Skin epidermis (tissue), 12 donors: ENCODE measurements around the gene PTH1R.
"Not testable (repeated sequence)": the region's sequence is repeated elsewhere in the genome, so short reads cannot be mapped to it uniquely, and the experiment has no call there.

Source experiments
- H3K27ac ChIP-seq, 21 experiments: fragments of 200-600 bp; sonication (generic) in 11 of 21; one replicate each; pipeline ENCODE4 v1.5.0; 2020; ENCODE audit warnings: mild to moderate bottlenecking in 3 of 21, inconsistent platforms in 2 of 21, moderate library complexity in 2 of 21
- H3K4me3 ChIP-seq, 7 experiments: fragments of 200-600 bp; sonication (generic) in 2 of 7; one replicate each; pipeline ENCODE4 v1.5.0; 2020; ENCODE audit warnings: inconsistent platforms in 2 of 7, mild to moderate bottlenecking in 2 of 7, moderate library complexity in 1 of 7

The PTH1R gene

GRCh38 chr3:46906471-46907058 lies 29.0 kb downstream of the PTH1R start:
- Histone ChIP-seq H3K4me3 (no peak overlapping the region), H3K27ac (no peak overlapping the region)

- H3K4me3 ChIP-seq: no peak overlapping the region
- no peak overlapping the region for H3K27ac ChIP-seq
These were observed 29.8 kb downstream of the PTH1R start for GRCh38 chr3:46907271-46907670.

DNA sequence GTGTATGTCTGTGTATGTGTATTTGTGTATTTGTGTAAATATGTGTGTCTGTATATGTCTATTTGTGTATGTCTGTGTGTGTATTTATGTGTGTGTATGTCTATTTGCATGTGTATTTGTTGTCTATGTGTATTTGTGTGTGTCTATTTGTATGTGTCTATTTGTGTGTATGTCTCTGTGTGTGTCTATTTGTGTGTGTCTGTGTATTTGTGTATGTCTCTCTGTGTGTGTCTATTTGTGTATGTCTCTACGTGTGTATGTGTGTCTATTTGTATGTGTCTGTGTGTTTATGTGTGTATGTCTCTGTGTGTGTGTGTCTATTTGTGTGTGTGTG lies 30.4 kb downstream of the PTH1R start:
- Histone ChIP-seq H3K4me3 (no peak overlapping the region), H3K27ac (no peak overlapping the region)

- Histone ChIP-seq H3K27ac (peak overlapping the region in 4 of 21 experiments; percentile 3 to 44 (median 18)), H3K4me3 (no peak overlapping the region)
These were observed 30.9 kb downstream of the PTH1R start for GRCh38 chr3:46908294-46908985.

- H3K27ac ChIP-seq: peak overlapping the region in 5 of 21 experiments; percentile 3 to 44 (median 28)
- H3K4me3 ChIP-seq: no peak overlapping the region
These were observed 31.5 kb downstream of the PTH1R start for GRCh38 chr3:46908986-46909534.

DNA sequence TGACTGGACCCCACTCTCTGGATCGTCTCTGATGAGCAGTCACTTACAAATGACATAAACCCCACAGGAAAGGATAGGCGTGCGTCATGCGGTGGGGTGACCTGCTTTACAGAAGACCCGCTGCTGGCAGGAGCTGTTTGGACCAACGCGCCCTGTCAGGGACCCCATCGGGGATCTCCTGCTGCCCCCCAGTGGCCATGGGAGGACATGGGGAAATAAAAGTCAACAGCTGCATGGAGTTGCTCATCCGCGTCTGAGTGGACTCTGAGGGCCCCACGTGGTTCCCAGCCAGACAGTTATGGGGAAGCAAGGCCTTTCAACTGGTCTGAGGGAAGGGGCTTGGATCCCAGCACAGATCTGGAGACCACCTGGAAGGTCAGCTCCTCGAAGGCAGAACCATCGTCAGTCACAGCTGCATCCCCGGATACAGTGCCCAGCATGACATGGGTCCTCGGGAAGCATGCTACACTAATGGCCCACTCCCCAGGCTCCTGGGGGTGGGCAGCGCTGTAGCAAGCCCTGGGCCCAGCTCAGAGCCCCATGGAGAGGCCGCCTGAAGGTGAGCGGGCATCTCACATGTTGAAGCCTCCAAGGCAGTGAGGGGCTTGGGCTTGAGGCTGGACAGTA lies 32.1 kb downstream of the PTH1R start:
- peak overlapping the region in 1 of 21 experiments; percentile 28 for H3K27ac ChIP-seq
- H3K4me3 ChIP-seq: no peak overlapping the region

- Histone ChIP-seq H3K4me3 (no peak overlapping the region), H3K27ac (no peak overlapping the region)
These were observed 32.7 kb downstream of the PTH1R start for GRCh38 chr3:46910166-46910760.

GRCh38 chr3:46910914-46911313 lies 33.4 kb downstream of the PTH1R start:
- H3K27ac ChIP-seq, H3K4me3 ChIP-seq: not testable (repeated sequence)

- no peak overlapping the region for H3K27ac ChIP-seq
- H3K4me3 ChIP-seq: no peak overlapping the region
These were observed 35.5 kb downstream of the PTH1R start for GRCh38 chr3:46912986-46913385.

- no peak overlapping the region for H3K27ac ChIP-seq
- no peak overlapping the region for H3K4me3 ChIP-seq
These were observed 36.1 kb downstream of the PTH1R start for GRCh38 chr3:46913644-46914043.

DNA sequence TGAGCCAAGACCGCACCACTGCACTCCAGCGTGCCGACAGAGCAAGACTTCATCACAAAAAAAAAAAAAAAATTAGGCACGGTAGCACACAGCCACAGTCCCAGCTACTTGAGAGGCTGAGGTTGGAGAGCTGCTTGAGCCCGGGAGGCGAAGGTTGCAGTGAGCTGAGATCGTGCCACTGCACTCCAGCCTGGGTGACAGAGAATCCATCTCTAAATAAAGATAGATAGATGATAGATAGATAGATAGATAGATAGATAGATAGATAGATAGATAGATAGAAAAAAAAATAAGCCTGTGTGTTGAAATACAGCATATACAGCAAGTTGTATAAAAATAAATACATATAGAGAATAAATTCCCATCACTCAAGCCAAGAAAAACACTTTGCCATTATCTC lies 37.3 kb downstream of the PTH1R start:
- H3K4me3 ChIP-seq: no peak overlapping the region
- no peak overlapping the region for H3K27ac ChIP-seq

GRCh38 chr3:46915297-46915822 lies 37.8 kb downstream of the PTH1R start:
- H3K27ac ChIP-seq: no peak overlapping the region
- H3K4me3 ChIP-seq: no peak overlapping the region

DNA sequence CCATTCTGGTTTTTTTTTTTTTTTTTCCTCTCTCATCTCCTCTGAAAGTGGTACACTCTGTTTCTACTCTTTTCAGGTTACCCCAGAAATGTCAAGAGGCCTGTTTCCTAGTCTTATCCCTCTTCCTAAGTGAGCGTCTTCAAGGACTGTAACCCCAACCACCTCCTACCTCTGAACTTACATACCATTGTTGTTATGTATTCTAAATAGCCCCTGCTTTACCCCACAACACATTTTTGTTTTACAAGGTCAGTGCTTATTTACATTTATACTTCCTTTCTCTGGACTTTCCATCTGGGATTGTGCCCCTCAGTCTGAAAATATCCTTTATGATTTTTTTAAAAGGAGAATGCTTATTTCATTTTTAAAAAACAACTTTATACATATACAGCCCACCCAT lies 38.8 kb downstream of the PTH1R start:
- Histone ChIP-seq H3K4me3 (no peak overlapping the region), H3K27ac (no peak overlapping the region)

GRCh38 chr3:46916799-46917198 lies 39.3 kb downstream of the PTH1R start:
- Histone ChIP-seq H3K27ac (no peak overlapping the region), H3K4me3 (no peak overlapping the region)

DNA sequence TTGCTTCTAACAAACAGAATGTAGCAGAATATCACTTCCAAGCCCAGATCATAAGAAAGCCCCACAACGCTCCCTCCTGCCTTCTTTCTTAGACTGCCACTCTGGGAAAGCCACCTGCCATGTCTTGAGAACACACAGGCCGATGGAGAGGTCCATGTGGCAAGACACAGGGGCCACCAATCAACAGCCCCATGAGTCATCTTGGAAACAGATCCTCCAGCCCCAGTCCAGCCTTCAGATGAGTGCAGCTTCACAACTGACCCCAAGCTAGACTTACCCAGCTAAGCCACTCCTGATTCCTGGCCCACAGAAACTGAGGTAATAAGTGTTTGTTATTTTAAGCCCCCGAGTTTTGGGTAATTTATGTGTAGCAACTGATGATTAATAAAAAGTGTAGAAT lies 39.7 kb downstream of the PTH1R start:
- Histone ChIP-seq H3K27ac (no peak overlapping the region), H3K4me3 (no peak overlapping the region)

DNA sequence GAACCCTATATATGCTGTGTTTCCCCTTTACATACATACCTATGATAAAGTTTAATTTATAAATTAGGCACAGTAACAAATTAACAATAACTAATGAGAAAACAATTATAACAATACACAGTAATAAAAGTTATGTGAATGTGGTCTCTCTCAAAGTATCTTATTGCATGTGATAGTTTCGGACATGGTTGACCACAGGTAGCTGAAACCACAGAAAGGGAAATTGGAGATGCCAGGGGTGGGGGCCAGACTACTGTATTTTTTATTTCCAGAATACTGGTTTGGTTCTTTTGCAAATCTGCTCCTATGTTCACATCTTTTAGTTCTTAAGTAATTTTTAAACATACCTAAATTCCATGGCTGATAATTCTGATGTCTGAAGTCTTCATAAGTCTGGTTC lies 40.7 kb downstream of the PTH1R start:
- Histone ChIP-seq H3K4me3 (no peak overlapping the region), H3K27ac (no peak overlapping the region)

- no peak overlapping the region for H3K27ac ChIP-seq
- no peak overlapping the region for H3K4me3 ChIP-seq
These were observed 41.1 kb downstream of the PTH1R start for GRCh38 chr3:46918634-46919033.

DNA sequence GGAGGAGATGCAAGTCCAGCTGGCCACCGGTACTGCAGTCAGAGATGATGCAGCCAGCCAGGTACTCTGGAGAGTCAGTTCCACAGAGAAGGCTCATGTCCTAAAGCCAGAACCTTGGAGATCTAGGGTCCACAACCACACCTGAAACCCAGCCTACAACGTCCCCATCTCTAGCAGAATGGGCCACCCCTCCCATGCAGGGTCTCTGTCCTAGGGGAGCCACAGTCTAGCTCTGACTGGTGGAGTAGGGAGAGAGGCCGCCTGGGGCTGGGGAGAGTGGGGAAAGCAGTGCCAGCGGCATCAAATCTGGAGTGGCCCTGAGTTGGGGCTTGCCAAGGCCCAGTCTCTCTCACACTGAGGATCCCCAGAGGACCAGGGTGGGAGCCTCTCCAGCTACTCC lies 43.5 kb downstream of the PTH1R start:
- Histone ChIP-seq H3K27ac (no peak overlapping the region), H3K4me3 (no peak overlapping the region)

GRCh38 chr3:46921871-46922271 lies 44.4 kb downstream of the PTH1R start:
- H3K4me3 ChIP-seq: no peak overlapping the region
- H3K27ac ChIP-seq: no peak overlapping the region

- no peak overlapping the region for H3K27ac ChIP-seq
- no peak overlapping the region for H3K4me3 ChIP-seq
These were observed 44.9 kb downstream of the PTH1R start for GRCh38 chr3:46922426-46922825.
